SU-DHL-6 (cell line): ENCODE data around the gene ETDC.

ENCODE experiments used
- H2AFZ ChIP-seq: fragments of 200-600 bp; sonication (generic); 2 replicates; pipeline ENCODE4 v1.6.1; 2014; ENCODE audit warnings: low read depth, mild to moderate bottlenecking, moderate library complexity, mixed read lengths, antibody characterized with exemption, low read length; ENCODE audit not compliant: severe bottlenecking
- H3F3A ChIP-seq: fragments of 200-600 bp; shearing (Covaris generic); 2 replicates; pipeline ENCODE4 v1.6.0; 2016; ENCODE audit warnings: antibody characterized with exemption, mild to moderate bottlenecking; ENCODE audit not compliant: insufficient read depth
- H3K27ac ChIP-seq: fragments of 200-600 bp; sonication (generic); 2 replicates; pipeline ENCODE4 v1.5.1; 2016; ENCODE audit warnings: low read depth, mild to moderate bottlenecking, low read length, moderate library complexity, mixed read lengths
- H3K27me3 ChIP-seq: fragments of 200-600 bp; sonication (generic), shearing (Covaris generic); 2 replicates; pipeline ENCODE4 v1.6.0; 2014; ENCODE audit warnings: mild to moderate bottlenecking, low read length
- H3K36me3 ChIP-seq: fragments of 200-600 bp; sonication (generic); 2 replicates; pipeline ENCODE4 v1.6.1; 2014; ENCODE audit warnings: mild to moderate bottlenecking, low read length, mixed read lengths
- H3K4me2 ChIP-seq: fragments of 300-600, 200-600 bp; shearing (Covaris generic), sonication (generic); 2 replicates; pipeline ENCODE4 v1.6.0; 2014; ENCODE audit warnings: low read length, low read depth, mild to moderate bottlenecking; ENCODE audit not compliant: poor library complexity, severe bottlenecking
- H3K4me3 ChIP-seq: fragments of 200-600 bp; sonication (generic); 2 replicates; pipeline ENCODE4 v1.5.1; 2014; ENCODE audit warnings: antibody characterized with exemption, low read length, mild to moderate bottlenecking, mixed read lengths; ENCODE audit not compliant: insufficient read depth, poor library complexity, severe bottlenecking
- H3K79me2 ChIP-seq: fragments of 200-600 bp; sonication (generic); 2 replicates; pipeline ENCODE4 v1.6.1; 2014; ENCODE audit warnings: mild to moderate bottlenecking, low read length, moderate library complexity; ENCODE audit not compliant: insufficient read depth
- H3K9ac ChIP-seq: fragments of 200-600 bp; sonication (generic); 2 replicates; pipeline ENCODE4 v1.7.0; 2014; ENCODE audit warnings: mild to moderate bottlenecking, low read length
- H3K9me2 ChIP-seq: fragments of 200-600 bp; sonication (generic); replicated peaks from 2 replicates; pipeline ENCODE4 v1.6.1; 2014; ENCODE audit warnings: low read length; ENCODE audit not compliant: insufficient read depth
- H3K9me3 ChIP-seq: fragments of 200-600 bp; sonication (generic); 2 replicates; pipeline ENCODE4 v1.6.1; 2014; ENCODE audit warnings: low read length, mixed read lengths; ENCODE audit not compliant: insufficient read depth
- H4K20me1 ChIP-seq: fragments of 200-600 bp; sonication (generic); 2 replicates; pipeline ENCODE4 v1.6.1; 2014; ENCODE audit warnings: low read depth, mild to moderate bottlenecking, antibody characterized with exemption, low read length, moderate library complexity, mixed read lengths
- CTCF ChIP-seq: fragments of 200-600 bp; sonication (generic); IDR thresholded peaks from one replicate; pipeline ENCODE4 v1.5.1; 2017; ENCODE audit warnings: antibody characterized with exemption, mild to moderate bottlenecking, low read length, moderate library complexity; ENCODE audit not compliant: insufficient read depth, poor library complexity, severe bottlenecking
- EZH2phosphoT487 ChIP-seq: fragments of 200-600 bp; sonication (generic), shearing (Covaris generic); conservative IDR thresholded peaks from 2 replicates; pipeline ENCODE4 v1.6.1; 2018; ENCODE audit warnings: mild to moderate bottlenecking, antibody characterized with exemption, low read length, moderate library complexity, mixed read lengths

The ETDC gene

GRCh38 chrX:135328421-135329005, 19.2 kb downstream of the ETDC start:
- H3K27ac ChIP-seq, result no peak overlapping the region
- TF ChIP-seq EZH2phosphoT487, result no peak
- TF ChIP-seq CTCF, result no peak
- no peaks in the 10 kb centered on the region for H3K79me2 ChIP-seq

DNA sequence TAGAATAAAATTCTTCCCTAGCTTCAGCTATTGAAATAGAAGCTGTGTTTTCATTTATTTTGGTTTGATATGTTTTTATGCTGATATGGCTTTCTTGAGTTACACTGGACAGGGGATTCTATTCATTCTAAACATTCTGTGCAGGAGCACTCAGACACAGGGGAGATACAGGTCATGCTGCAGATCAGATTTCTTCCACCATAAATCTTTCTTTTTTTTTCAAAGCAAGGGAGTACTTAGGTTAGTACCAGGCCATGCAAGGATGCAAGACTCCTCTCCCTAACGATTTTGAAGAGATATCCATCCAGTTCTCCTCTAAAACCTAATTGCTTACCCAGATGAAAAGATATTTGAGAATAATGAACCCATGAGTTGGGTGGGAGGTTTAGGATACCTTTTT, 21.4 kb downstream of the ETDC start:
- Histone ChIP-seq H2AFZ (no peak overlapping the region), H3K9me2 (no peaks in the 10 kb centered on the region), H3K4me2 (no peak overlapping the region), H3K27ac (no peak overlapping the region), H4K20me1 (no peaks in the 10 kb centered on the region), H3K9ac (no peak overlapping the region), H3F3A (no peaks in the 10 kb centered on the region), H3K4me3 (no peak overlapping the region), H3K79me2 (no peaks in the 10 kb centered on the region), H3K9me3 (no peaks in the 10 kb centered on the region), H3K36me3 (no peaks in the 10 kb centered on the region), H3K27me3 (no peaks in the 10 kb centered on the region)
- no peak for TF ChIP-seq EZH2phosphoT487
- TF ChIP-seq CTCF, result no peak

More at GRCh38 chrX:135328421-135329005, 19.2 kb downstream of the ETDC start:
- Histone ChIP-seq H3K36me3 (no peaks in the 10 kb centered on the region), H2AFZ (no peak overlapping the region), H3F3A (no peaks in the 10 kb centered on the region), H3K9ac (no peak overlapping the region), H4K20me1 (no peaks in the 10 kb centered on the region), H3K9me2 (no peaks in the 10 kb centered on the region), H3K9me3 (no peaks in the 10 kb centered on the region), H3K4me3 (no peak overlapping the region), H3K27me3 (no peaks in the 10 kb centered on the region), H3K4me2 (no peak overlapping the region)

- H3K36me3 ChIP-seq, result no peaks in the 10 kb centered on the region
Observed at GRCh38 chrX:135331525-135331924, 22.2 kb downstream of the ETDC start.

More at GRCh38 chrX:135331525-135331924, 22.2 kb downstream of the ETDC start:
- H3K79me2 ChIP-seq, result no peaks in the 10 kb centered on the region
- H3F3A ChIP-seq, result no peaks in the 10 kb centered on the region
- no peak overlapping the region for H3K4me2 ChIP-seq
- H3K27ac ChIP-seq, result no peak overlapping the region
- H4K20me1 ChIP-seq, result no peaks in the 10 kb centered on the region
- H3K9me3 ChIP-seq, result no peaks in the 10 kb centered on the region
- no peaks in the 10 kb centered on the region for H3K9me2 ChIP-seq
- no peak overlapping the region for H3K4me3 ChIP-seq
- H2AFZ ChIP-seq, result no peak overlapping the region
- TF ChIP-seq CTCF, result no peak
- TF ChIP-seq EZH2phosphoT487, result no peak
- no peak overlapping the region for H3K9ac ChIP-seq
- no peaks in the 10 kb centered on the region for H3K27me3 ChIP-seq
